Ectodermal cell (in vitro differentiated cells): ENCODE data around the gene KRTAP22-2.

Experiments used
- H3K27ac ChIP-seq: 2 replicates; pipeline ENCODE4 v1.7.0; 2013; ENCODE audit warnings: mild to moderate bottlenecking, low read depth, low read length; ENCODE audit not compliant: insufficient read depth, poor library complexity, severe bottlenecking
- H3K27me3 ChIP-seq: 2 replicates; pipeline ENCODE4 v1.7.0; 2013; ENCODE audit warnings: mild to moderate bottlenecking, low read length; ENCODE audit not compliant: insufficient read depth, control insufficient read depth, poor library complexity, severe bottlenecking
- H3K36me3 ChIP-seq: one replicate; pipeline ENCODE4 v1.7.0; 2013; ENCODE audit warnings: low read length; ENCODE audit not compliant: control insufficient read depth, insufficient read depth
- H3K4me1 ChIP-seq: one replicate; pipeline ENCODE4 v1.7.0; 2013; ENCODE audit warnings: low read length; ENCODE audit not compliant: control insufficient read depth, insufficient read depth
- H3K4me3 ChIP-seq: 2 replicates; pipeline ENCODE4 v1.7.0; 2013; ENCODE audit warnings: low read depth, low read length, control low read depth; ENCODE audit not compliant: insufficient read depth
- H3K9me3 ChIP-seq: 2 replicates; pipeline ENCODE4 v1.7.0; 2013; ENCODE audit warnings: mild to moderate bottlenecking, low read length, moderate library complexity; ENCODE audit not compliant: control insufficient read depth
- WGBS, 2 experiments: methylation state at CpG; one replicate each; pipeline ENCODE4 v1.1.7; 2013; ENCODE audit warnings: missing lambda C conversion rate in 2 of 2; 5-methylcytosine and 5-hydroxymethylcytosine counted together

Gene KRTAP22-2

GRCh38 chr21:30615199-30615598 is 25.0 kb upstream of the KRTAP22-2 start:
- Histone ChIP-seq H3K9me3 (no peaks in the 10 kb centered on the region), H3K36me3 (no peaks in the 10 kb centered on the region), H3K27ac (no peak overlapping the region), H3K4me1 (no peaks in the 10 kb centered on the region), H3K27me3 (no peaks in the 10 kb centered on the region), H3K4me3 (no peak overlapping the region)

- H3K4me3 ChIP-seq = no peak within 1 kb of the TSS
- 84 to 86% methylated on average over 2 of the region's 2 CpGs for WGBS, 2 experiments
- no peaks in the 10 kb centered on the region for H3K36me3 ChIP-seq
- no peaks in the 10 kb centered on the region for H3K27me3 ChIP-seq
- no peaks in the 10 kb centered on the region for H3K9me3 ChIP-seq
- no peak within 1 kb of the TSS for H3K27ac ChIP-seq
- no peaks in the 10 kb centered on the region for H3K4me1 ChIP-seq
Measured at GRCh38 chr21:30613836-30614235, 23.6 kb upstream of the KRTAP22-2 start, which contains the start of gene KRTAP6-1. Gene KRTAP6-1, minus strand, starts transcription at chr21:30613930. Its CDS starts 26 bp downstream, at chr21:30613904.

- 93 to 100% methylated on average over 1 of the region's 2 CpGs for WGBS, 2 experiments
- no peak overlapping the region for H3K4me3 ChIP-seq
- no peaks in the 10 kb centered on the region for H3K36me3 ChIP-seq
- H3K27ac ChIP-seq = no peak overlapping the region
- no peaks in the 10 kb centered on the region for H3K4me1 ChIP-seq
- H3K27me3 ChIP-seq = no peaks in the 10 kb centered on the region
- H3K9me3 ChIP-seq = no peaks in the 10 kb centered on the region
Measured at GRCh38 chr21:30612132-30612531, 21.9 kb upstream of the KRTAP22-2 start.

GRCh38 chr21:30605968-30606367 is 15.8 kb upstream of the KRTAP22-2 start:
- Histone ChIP-seq H3K27ac (no peak overlapping the region), H3K4me3 (no peak overlapping the region), H3K4me1 (no peaks in the 10 kb centered on the region), H3K36me3 (no peaks in the 10 kb centered on the region), H3K27me3 (no peaks in the 10 kb centered on the region), H3K9me3 (no peaks in the 10 kb centered on the region)
- WGBS, 2 experiments = 92 to 93% methylated on average over 2 of the region's 2 CpGs

GRCh38 chr21:30600787-30601186 is 10.6 kb upstream of the KRTAP22-2 start, which contains the start of gene KRTAP22-1:
Gene KRTAP22-1, plus strand, starts transcription at chr21:30601087.
- H3K4me1 ChIP-seq = no peaks in the 10 kb centered on the region
- no peak within 1 kb of the TSS for H3K4me3 ChIP-seq
- H3K9me3 ChIP-seq = no peaks in the 10 kb centered on the region
- no peaks in the 10 kb centered on the region for H3K36me3 ChIP-seq
- WGBS, 2 experiments = 63% methylated on average over 1 of the region's 1 CpG; no CpG with 5 or more reads in 1 of the 2 experiments
- H3K27ac ChIP-seq = no peak within 1 kb of the TSS
- H3K27me3 ChIP-seq = no peaks in the 10 kb centered on the region

GRCh38 chr21:30598802-30599201 is 8.6 kb upstream of the KRTAP22-2 start, which contains the start of gene KRTAP6-2:
Gene KRTAP6-2, minus strand, starts transcription at chr21:30598902. Its CDS starts 28 bp downstream, at chr21:30598874.
- Histone ChIP-seq H3K4me3 (no peak within 1 kb of the TSS), H3K27ac (no peak within 1 kb of the TSS), H3K36me3 (no peaks in the 10 kb centered on the region), H3K4me1 (no peaks in the 10 kb centered on the region), H3K27me3 (no peaks in the 10 kb centered on the region), H3K9me3 (no peaks in the 10 kb centered on the region)
- 94 to 98% methylated on average over 6 of the region's 6 CpGs for WGBS, 2 experiments

GRCh38 chr21:30592140-30592539 is 1.9 kb upstream of the KRTAP22-2 start, which contains the start of gene KRTAP6-3:
Gene KRTAP6-3, plus strand, starts transcription at chr21:30592440. Its CDS starts 6 bp downstream, at chr21:30592446.
- Histone ChIP-seq H3K4me3 (no peak within 1 kb of the TSS), H3K36me3 (no peaks in the 10 kb centered on the region), H3K27me3 (no peaks in the 10 kb centered on the region), H3K9me3 (no peaks in the 10 kb centered on the region), H3K4me1 (no peaks in the 10 kb centered on the region), H3K27ac (no peak within 1 kb of the TSS)
- WGBS, 2 experiments = 94 to 97% methylated on average over 4 of the region's 4 CpGs

- no peaks in the 10 kb centered on the region for H3K27me3 ChIP-seq
- no peaks in the 10 kb centered on the region for H3K9me3 ChIP-seq
- H3K4me3 ChIP-seq = no peak overlapping the region
- WGBS, 2 experiments = 100% methylated on average over 1 of the region's 1 CpG; no CpG with 5 or more reads in 1 of the 2 experiments
- H3K4me1 ChIP-seq = peaks cover 12% of the 10 kb centered on the region
- H3K36me3 ChIP-seq = no peaks in the 10 kb centered on the region
- H3K27ac ChIP-seq = no peak overlapping the region
Measured at GRCh38 chr21:30582870-30583269, 7.3 kb downstream of the KRTAP22-2 start.

GRCh38 chr21:30580132-30580531 is 10.1 kb downstream of the KRTAP22-2 start:
- no peak overlapping the region for H3K27ac ChIP-seq
- H3K36me3 ChIP-seq = no peaks in the 10 kb centered on the region
- no peak overlapping the region for H3K4me3 ChIP-seq
- H3K4me1 ChIP-seq = peaks cover 12% of the 10 kb centered on the region
- no peaks in the 10 kb centered on the region for H3K27me3 ChIP-seq
- WGBS, 2 experiments = 75 to 76% methylated on average over 3 of the region's 3 CpGs
- no peaks in the 10 kb centered on the region for H3K9me3 ChIP-seq

GRCh38 chr21:30579346-30579745 is 10.9 kb downstream of the KRTAP22-2 start:
- Histone ChIP-seq H3K4me3 (no peak overlapping the region), H3K36me3 (no peaks in the 10 kb centered on the region), H3K27me3 (no peaks in the 10 kb centered on the region), H3K27ac (peak overlapping the region; percentile 47), H3K4me1 (peaks cover 12% of the 10 kb centered on the region), H3K9me3 (no peaks in the 10 kb centered on the region)
- 71 to 83% methylated on average over 1 of the region's 1 CpG for WGBS, 2 experiments

GRCh38 chr21:30577766-30578165 is 12.4 kb downstream of the KRTAP22-2 start:
- Histone ChIP-seq H3K9me3 (no peaks in the 10 kb centered on the region), H3K4me3 (no peak overlapping the region), H3K36me3 (no peaks in the 10 kb centered on the region), H3K27me3 (no peaks in the 10 kb centered on the region), H3K27ac (no peak overlapping the region), H3K4me1 (peaks cover 12% of the 10 kb centered on the region)
